Thyroid gland (tissue), 4 donors: ENCODE measurements around the gene DNM3. TPM values are rescaled to one million over a fixed set of nuclear protein-coding genes. Genes with fewer than 3 reads are reported as not detected.

Source experiments
- DNase-seq, 2 donors: peaks; one replicate each; pipeline ENCODE4 v3.0.0-alpha.2; 2019
- H3K27ac ChIP-seq, 3 donors: fragments of 200-600 bp; sonication (generic); 1 replicate in 2 of 3; 2 replicates in 1 of 3; pipeline ENCODE4 v1.5.1; 2016 to 2019; ENCODE audit warnings: mild to moderate bottlenecking in 1 of 3, moderate library complexity in 1 of 3
- H3K27me3 ChIP-seq: fragments of 200-600 bp; sonication (generic); one replicate; pipeline ENCODE4 v1.5.1; 2019
- H3K36me3 ChIP-seq, 2 donors: fragments of 200-600 bp; sonication (generic); one replicate each; pipeline ENCODE4 v1.5.1; 2016 to 2019
- H3K4me1 ChIP-seq, 2 donors: fragments of 200-600 bp; sonication (generic); one replicate each; pipeline ENCODE4 v1.5.1; 2017 to 2019
- H3K4me3 ChIP-seq, 3 donors: fragments of 200-600 bp; sonication (generic); replicated peaks in 1 of 3; 1 replicate in 2 of 3; 2 replicates in 1 of 3; pipeline ENCODE4 v1.5.1; 2016; ENCODE audit warnings: mild to moderate bottlenecking in 1 of 3
- H3K9me3 ChIP-seq: fragments of 200-600 bp; sonication (generic); one replicate; pipeline ENCODE4 v1.5.1; 2017
- CTCF ChIP-seq, 6 experiments: fragments of 200-600 bp in 3 of 6; fragments of 450-650 bp in 3 of 6; sonication (generic) in 3 of 6; IDR thresholded peaks; one replicate each; pipeline ENCODE4 v1.5.1; 2016 to 2019; ENCODE audit warnings: antibody characterized with exemption in 6 of 6, mild to moderate bottlenecking in 2 of 6, inconsistent platforms in 1 of 6, moderate library complexity in 1 of 6
- POLR2A ChIP-seq, 2 donors: fragments of 450-650 bp; IDR thresholded peaks; one replicate each; pipeline ENCODE4 v1.6.1; 2017; ENCODE audit warnings: antibody characterized with exemption in 2 of 2, mild to moderate bottlenecking in 2 of 2, moderate library complexity in 1 of 2
- WGBS, 2 donors: methylation state at CpG; one replicate each; pipeline ENCODE4 v1.1.5; 2017; 5-methylcytosine and 5-hydroxymethylcytosine counted together
- intact Hi-C: fragments of 100-400 bp; cut with DNase I; formaldehyde crosslinking; loops from one replicate; pipeline ENCODE4 v1.15.1; 2023
- total RNA-seq, 4 donors: library from RNA; depleted of rRNA; stranded (reverse); fragments of >200 nt; gene quantifications; one replicate each; pipeline ENCODE4 v1.2.3, GENCODE V29; 2016

The DNM3 gene
- total RNA-seq, 4 donors from 2014 or later: 9.0 to 13.6 (median 10.8) TPM

DNA sequence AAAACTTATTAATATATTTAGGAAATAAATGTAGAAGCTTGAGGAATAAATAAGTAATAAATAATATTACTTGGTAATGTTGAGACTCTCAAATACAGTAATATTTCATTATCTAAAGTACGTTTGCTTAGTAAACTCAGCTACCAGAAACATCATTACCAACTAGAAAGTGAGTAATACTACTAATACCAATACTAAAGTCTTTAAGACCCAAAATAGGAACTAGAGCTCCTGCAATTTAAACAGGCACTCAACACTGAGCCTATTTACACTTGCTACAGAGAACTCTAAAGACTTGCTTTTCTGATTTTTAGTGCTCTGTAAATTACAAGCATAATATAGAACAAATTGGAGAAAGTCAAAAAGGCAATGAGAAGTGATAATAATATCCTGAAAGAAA, 565.7 kb downstream of the DNM3 start:
- H3K4me3 ChIP-seq: no peak overlapping the region
- intact Hi-C loops: no loop called here
- no peak for TF ChIP-seq POLR2A (IDR thresholded peaks at IDR 0.05)
- TF ChIP-seq CTCF (IDR thresholded peaks at IDR 0.05): no peak
- no peaks in the 10 kb centered on the region for H3K36me3 ChIP-seq
- H3K27me3 ChIP-seq: no peaks in the 10 kb centered on the region
- no peak for DNase-seq
- no peaks in the 10 kb centered on the region for H3K9me3 ChIP-seq
- H3K27ac ChIP-seq: no peak overlapping the region
- peaks cover 0 to 4% of the 10 kb centered on the region in 2 donors for H3K4me1 ChIP-seq
- WGBS, 2 donors: 92 to 95% methylated on average over 1 of the region's 1 CpG

- Histone ChIP-seq H3K27me3 (no peaks in the 10 kb centered on the region), H3K27ac (no peak overlapping the region), H3K36me3 (no peaks in the 10 kb centered on the region), H3K9me3 (no peaks in the 10 kb centered on the region), H3K4me3 (no peak overlapping the region), H3K4me1 (no peaks in the 10 kb centered on the region)
- 91 to 94% methylated on average over 1 of the region's 1 CpG for WGBS, 2 donors
- intact Hi-C loops: no loop called here
- DNase-seq: no peak
- TF ChIP-seq POLR2A (IDR thresholded peaks at IDR 0.05) (no peak), CTCF (IDR thresholded peaks at IDR 0.05) (no peak)
Observed at GRCh38 chr1:172408958-172409357, 567.7 kb downstream of the DNM3 start.

DNA sequence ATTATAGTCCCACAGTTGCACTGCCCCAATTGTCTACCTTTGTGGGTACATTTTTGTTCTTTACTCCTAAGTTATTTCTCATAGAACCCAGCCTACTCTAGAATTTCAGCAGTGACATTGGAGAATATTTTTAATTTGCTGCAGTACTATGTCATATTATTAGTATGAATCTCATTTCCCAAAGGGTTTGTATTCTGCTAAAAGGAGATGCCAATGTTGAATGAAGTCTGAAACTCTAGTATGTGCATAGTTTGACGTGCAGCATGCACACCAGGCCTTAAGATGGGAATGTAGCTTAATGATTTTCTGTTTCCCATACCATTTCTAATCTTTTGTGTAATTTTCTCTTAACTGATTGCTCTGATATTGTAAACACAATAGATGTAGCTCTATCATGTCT, 568.7 kb downstream of the DNM3 start:
- WGBS, 2 donors: 83 to 90% methylated on average over 1 of the region's 1 CpG

GRCh38 chr1:172411791-172412338, 570.6 kb downstream of the DNM3 start:
- Histone ChIP-seq H3K27ac (no peak overlapping the region), H3K4me1 (no peaks in the 10 kb centered on the region), H3K27me3 (no peaks in the 10 kb centered on the region), H3K36me3 (no peaks in the 10 kb centered on the region), H3K4me3 (no peak overlapping the region), H3K9me3 (no peaks in the 10 kb centered on the region)
- intact Hi-C loops: no loop called here
- no peak for DNase-seq
- TF ChIP-seq POLR2A (IDR thresholded peaks at IDR 0.05): no peak
- no peak for TF ChIP-seq CTCF (IDR thresholded peaks at IDR 0.05)
- 91 to 96% methylated on average over 2 of the region's 2 CpGs for WGBS, 2 donors

More for the DNA sequence above, 568.7 kb downstream of the DNM3 start:
- Histone ChIP-seq H3K4me3 (no peak overlapping the region), H3K27me3 (no peaks in the 10 kb centered on the region), H3K36me3 (no peaks in the 10 kb centered on the region), H3K4me1 (no peaks in the 10 kb centered on the region), H3K9me3 (no peaks in the 10 kb centered on the region), H3K27ac (no peak overlapping the region)
- intact Hi-C loops: no loop called here
- TF ChIP-seq CTCF (IDR thresholded peaks at IDR 0.05): no peak
- TF ChIP-seq POLR2A (IDR thresholded peaks at IDR 0.05): no peak
- DNase-seq: no peak

- Histone ChIP-seq H3K9me3 (no peaks in the 10 kb centered on the region), H3K4me3 (no peak overlapping the region), H3K36me3 (no peaks in the 10 kb centered on the region), H3K27ac (no peak overlapping the region), H3K4me1 (no peaks in the 10 kb centered on the region), H3K27me3 (no peaks in the 10 kb centered on the region)
- intact Hi-C loops: no loop called here
- no peak for DNase-seq
- no peak for TF ChIP-seq POLR2A (IDR thresholded peaks at IDR 0.05)
- TF ChIP-seq CTCF (IDR thresholded peaks at IDR 0.05): no peak
Observed at GRCh38 chr1:172414331-172414730, 573.0 kb downstream of the DNM3 start.
